ENCODE data around the gene SIAH2. TPM values are rescaled to one million over a fixed set of nuclear protein-coding genes. Genes with fewer than 3 reads are reported as not detected.
A peak's percentile ranks its signal among the peaks of the same experiment; 100 is the strongest.

Gene SIAH2
- total and polyA plus RNA-seq, 9 of the 15 experiments (the other 6 are each of a cell fraction or from before 2014, with no cell fraction given): 4.8 to 39.0 (median 29.9) TPM

GRCh38 chr3:150729682-150730360 lies 33.1 kb downstream of the SIAH2 start (continued):
- TF ChIP-seq ZNF740 (CRISPR knock-in tag; IDR thresholded peaks at IDR 0.05) (no peak), ZNF740 (tag; IDR thresholded peaks at IDR 0.05) (no peak), GATAD2A (IDR thresholded peaks at IDR 0.05) (peak; percentile 71; the same call in 1 of the 2 replicates), ELK3 (CRISPR knock-in tag; IDR thresholded peaks at IDR 0.05) (no peak), PML (IDR thresholded peaks at IDR 0.05; ENCODE audit: low read length) (peak; percentile 90), ZNF263 (CRISPR knock-in tag; IDR thresholded peaks at IDR 0.05; ENCODE audit: borderline replicate concordance) (no peak), ELF4 (CRISPR knock-in tag; IDR thresholded peaks at IDR 0.05) (no peak), SIN3B (IDR thresholded peaks at IDR 0.05; ENCODE audit: low read depth) (no peak)
